HL-60 (cell line): ENCODE data around the gene CEACAM21.

Experiments used
- DNase-seq, 2 experiments: peaks; one replicate each; pipeline ENCODE4 v3.0.0-alpha.2; 2010 to 2020; ENCODE audit warnings: low read depth in 1 of 2, low spot score in 1 of 2
- H3K27ac ChIP-seq: fragments of 250-450 bp; sonication (Bioruptor Pico); replicated peaks from 2 replicates; pipeline ENCODE4 v1.5.1; 2020; ENCODE audit warnings: mild to moderate bottlenecking, moderate library complexity
- H3K27me3 ChIP-seq: fragments of 250-450 bp; sonication (Bioruptor Pico); 2 replicates; pipeline ENCODE4 v1.5.1; 2021; ENCODE audit warnings: mild to moderate bottlenecking, moderate library complexity; ENCODE audit not compliant: insufficient read depth, poor library complexity, severe bottlenecking
- H3K4me3 ChIP-seq: replicated peaks from 2 replicates; pipeline ENCODE4 v1.5.1; 2011; ENCODE audit warnings: mild to moderate bottlenecking, control low read depth, low read length; ENCODE audit not compliant: insufficient read depth
- CTCF ChIP-seq: IDR thresholded peaks from one replicate; pipeline ENCODE4 v1.5.1; 2011; ENCODE audit warnings: low read length, control low read depth, inconsistent platforms; ENCODE audit not compliant: insufficient read depth
- GABPA ChIP-seq: IDR thresholded peaks from 2 replicates; pipeline ENCODE4 v1.6.1; 2012; ENCODE audit warnings: low read depth
- POLR2AphosphoS5 ChIP-seq: IDR thresholded peaks from 2 replicates; pipeline ENCODE4 v1.6.1; 2012; ENCODE audit warnings: low read depth
- REST ChIP-seq: IDR thresholded peaks from 2 replicates; pipeline ENCODE4 v1.6.1; 2012; ENCODE audit warnings: low read depth; ENCODE audit not compliant: insufficient replicate concordance
- SPI1 ChIP-seq: IDR thresholded peaks from 2 replicates; pipeline ENCODE4 v1.6.1; 2012; ENCODE audit warnings: low read depth, mild to moderate bottlenecking, borderline replicate concordance

CEACAM21 gene

GRCh38 chr19:41589371-41589770 is 13.4 kb downstream of the CEACAM21 start:
- TF ChIP-seq POLR2AphosphoS5 (no peak), GABPA (no peak), SPI1 (no peak), CTCF (no peak), REST (no peak)
- H3K27ac ChIP-seq: no peak overlapping the region
- no peak overlapping the region for H3K4me3 ChIP-seq
- H3K27me3 ChIP-seq: no peaks in the 10 kb centered on the region
- DNase-seq: no peak

GRCh38 chr19:41590936-41591335 is 15.0 kb downstream of the CEACAM21 start:
- DNase-seq: peak in 1 of 2 experiments; percentile 60
- TF ChIP-seq SPI1 (no peak), GABPA (no peak), REST (no peak), CTCF (no peak), POLR2AphosphoS5 (no peak)
- no peaks in the 10 kb centered on the region for H3K27me3 ChIP-seq
- no peak overlapping the region for H3K4me3 ChIP-seq
- peak overlapping the region; percentile 65 for H3K27ac ChIP-seq

- Histone ChIP-seq H3K27me3 (no peaks in the 10 kb centered on the region), H3K27ac (no peak overlapping the region), H3K4me3 (no peak overlapping the region)
- no peak for TF ChIP-seq CTCF
- TF ChIP-seq GABPA: no peak
- no peak for TF ChIP-seq POLR2AphosphoS5
- TF ChIP-seq REST: no peak
- TF ChIP-seq SPI1: no peak
- DNase-seq: no peak
Observed at GRCh38 chr19:41591951-41592562, 16.1 kb downstream of the CEACAM21 start.
